Posterior cingulate gyrus (tissue), 11 donors: ENCODE results near the gene ATP6AP2.
A peak's percentile ranks its signal among the peaks of the same experiment; 100 is the strongest.

Experiments
- DNase-seq, 10 donors: peaks; one replicate each; pipeline versions ENCODE4 v3.0.0 to v3.0.0-alpha.2; 2020 to 2021; ENCODE audit warnings: mixed read lengths in 3 of 10
- intact Hi-C: fragments of 100-400 bp; cut with DNase I; formaldehyde crosslinking; loops from one replicate; pipeline ENCODE4 v1.15.1; 2023

The ATP6AP2 gene

DNA sequence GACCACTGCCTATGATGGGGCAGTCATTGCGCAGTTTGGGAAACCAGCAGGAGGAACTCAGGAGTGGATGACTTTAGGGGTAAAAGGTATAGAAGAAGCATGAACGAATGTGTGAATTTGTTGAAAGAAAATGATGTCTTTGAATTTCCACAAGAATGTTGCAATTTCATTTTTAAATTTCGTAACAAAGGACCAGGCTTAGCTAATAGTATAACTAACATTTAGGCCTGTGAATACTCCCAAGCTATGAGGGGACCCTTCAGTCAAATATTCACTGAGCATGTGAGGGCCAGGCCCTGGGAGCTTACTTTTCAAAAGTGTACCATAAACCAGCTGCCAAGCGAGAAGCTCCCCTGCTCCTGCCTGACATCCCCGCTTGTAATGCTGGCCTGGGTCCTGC is 47.7 kb downstream of the ATP6AP2 start:
- no peak for DNase-seq
- intact Hi-C loops: no loop called here

DNA sequence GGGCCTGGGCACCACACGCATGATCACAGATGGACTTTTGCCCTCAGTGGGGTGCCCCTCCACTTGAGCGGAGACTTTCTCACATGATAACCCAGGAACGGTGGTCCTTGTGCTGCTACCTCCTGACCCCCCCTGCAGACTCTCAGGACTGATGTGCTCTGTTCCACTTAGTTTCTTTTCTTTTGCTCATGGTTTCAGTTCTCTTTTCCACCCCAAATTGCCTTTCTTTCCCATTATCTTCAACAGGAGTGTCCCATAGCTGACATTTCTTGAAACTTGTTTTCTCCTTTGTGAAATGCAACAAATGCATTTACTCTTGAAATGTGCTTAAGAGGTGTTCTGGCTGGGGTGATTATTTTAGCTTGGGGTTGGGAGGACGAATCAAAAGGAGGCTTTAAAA is 51.4 kb downstream of the ATP6AP2 start:
- intact Hi-C loops: no loop called here

DNA sequence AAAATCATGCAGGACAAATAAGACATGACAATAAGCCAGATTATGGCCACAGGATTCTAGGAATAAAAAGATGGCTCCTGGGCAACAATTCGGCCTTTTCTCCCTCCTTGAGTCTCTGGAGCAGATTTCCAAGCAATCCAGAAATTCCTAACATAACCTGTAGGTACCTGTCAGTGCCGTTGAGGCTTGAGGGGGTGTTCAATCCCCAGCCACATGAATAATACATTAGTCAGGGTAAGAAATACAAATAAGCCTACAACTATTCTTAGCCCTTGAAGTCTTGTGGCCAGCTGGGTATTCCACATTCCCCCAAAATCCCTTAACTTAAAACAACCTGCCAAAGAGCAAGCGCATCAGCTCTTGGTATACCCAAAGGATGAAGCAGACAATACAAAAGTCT is 56.9 kb downstream of the ATP6AP2 start:
- intact Hi-C loops: no loop called here
- no peak for DNase-seq

More for the DNA sequence above, 51.4 kb downstream of the ATP6AP2 start:
- DNase-seq: no peak

DNA sequence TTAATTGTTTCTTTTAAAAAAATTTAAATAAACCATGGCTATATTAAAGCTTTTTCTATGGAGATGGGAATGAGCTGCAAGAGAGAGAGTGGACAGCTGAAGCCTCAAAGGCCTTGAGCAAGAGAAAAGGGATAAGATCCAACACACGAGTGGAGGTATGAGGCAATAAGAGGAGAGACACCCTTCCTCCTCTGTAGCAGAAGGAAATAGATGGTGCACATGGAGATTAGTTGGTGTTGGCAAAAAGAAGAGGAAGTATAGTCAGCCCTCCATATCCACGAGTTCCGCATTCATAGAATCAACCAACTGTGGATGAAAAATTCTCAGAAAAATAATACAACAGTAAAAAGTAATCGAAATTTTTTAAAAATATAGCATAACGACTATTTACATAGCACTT is 63.4 kb downstream of the ATP6AP2 start:
- DNase-seq: no peak
- intact Hi-C loops: loop anchor here (10.0 kb wide), 2 partner anchors 99 to 441 kb away; partner anchors contain the start of gene USP9X

DNA sequence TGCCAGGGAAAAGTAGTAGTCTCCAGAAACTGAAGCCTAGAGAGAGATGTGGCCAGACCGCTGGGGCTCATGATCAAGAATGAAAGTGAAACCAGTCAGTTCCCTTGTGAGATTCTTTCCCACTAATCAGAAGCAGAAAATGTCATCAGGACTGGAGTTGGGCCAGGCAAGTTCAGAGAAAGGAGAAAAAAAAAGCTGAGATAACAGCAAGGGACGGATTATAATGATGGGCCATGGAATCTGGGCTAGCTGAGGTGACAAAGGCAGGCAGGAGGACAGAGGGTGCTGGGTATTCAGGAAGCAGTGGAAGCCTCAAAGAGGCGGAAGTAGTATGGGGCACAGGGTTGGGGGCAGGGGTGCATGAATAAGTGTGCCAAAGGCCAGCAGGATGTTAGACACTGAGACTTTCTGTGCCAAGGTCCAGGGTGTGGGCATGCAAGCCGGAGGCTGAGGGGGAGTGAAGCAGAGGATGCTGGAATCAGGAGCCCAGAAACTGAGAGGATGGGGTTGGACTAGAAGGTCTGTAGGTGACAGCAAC is 64.1 kb downstream of the ATP6AP2 start:
- intact Hi-C loops: loop anchor here (10.0 kb wide), 2 partner anchors 100 to 440 kb away; partner anchors contain the start of gene USP9X
- DNase-seq: peak in 1 of 10 donors; percentile 10

DNA sequence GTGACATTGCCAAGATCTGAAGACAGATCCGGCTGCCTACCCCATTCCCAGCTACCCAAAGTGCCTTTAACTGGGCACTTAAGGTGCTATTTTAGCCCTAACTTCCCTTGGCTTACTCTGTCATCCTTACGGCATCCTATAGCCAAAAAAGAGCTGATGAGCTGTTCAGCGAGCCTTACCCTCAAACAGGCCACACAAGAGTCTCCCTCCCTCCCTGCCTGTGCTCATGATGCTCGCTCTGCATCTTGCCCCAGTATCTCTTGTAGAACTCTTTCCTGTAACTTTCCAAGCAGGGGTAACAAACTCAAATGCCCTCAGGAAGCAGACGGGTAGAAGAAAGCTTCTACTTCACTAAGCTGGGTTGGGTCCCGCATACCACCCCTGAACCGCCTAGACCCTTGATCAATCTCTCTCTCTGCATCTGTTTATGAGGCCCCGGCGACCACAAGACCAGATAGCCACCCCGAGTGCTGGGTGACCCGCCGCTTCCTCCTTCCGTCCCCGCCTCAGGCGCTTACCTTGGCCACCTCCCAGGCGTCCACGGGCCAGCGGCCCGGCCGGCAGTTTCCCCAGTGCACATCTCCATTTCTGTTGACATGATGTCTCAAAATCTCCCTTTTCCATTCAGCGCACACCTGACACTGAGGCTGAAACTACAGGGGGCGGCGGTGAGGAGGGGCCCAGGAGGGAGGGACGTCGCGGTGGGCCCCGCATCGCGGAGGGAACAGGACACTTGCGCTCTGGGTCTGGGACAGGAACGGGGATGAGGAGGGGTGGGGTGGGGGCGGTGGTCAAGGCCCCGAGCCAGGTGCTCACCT is 65.9 kb downstream of the ATP6AP2 start:
- intact Hi-C loops: loop anchor here (10.0 kb wide), 2 partner anchors 102 to 438 kb away; partner anchors contain the start of gene USP9X

DNA sequence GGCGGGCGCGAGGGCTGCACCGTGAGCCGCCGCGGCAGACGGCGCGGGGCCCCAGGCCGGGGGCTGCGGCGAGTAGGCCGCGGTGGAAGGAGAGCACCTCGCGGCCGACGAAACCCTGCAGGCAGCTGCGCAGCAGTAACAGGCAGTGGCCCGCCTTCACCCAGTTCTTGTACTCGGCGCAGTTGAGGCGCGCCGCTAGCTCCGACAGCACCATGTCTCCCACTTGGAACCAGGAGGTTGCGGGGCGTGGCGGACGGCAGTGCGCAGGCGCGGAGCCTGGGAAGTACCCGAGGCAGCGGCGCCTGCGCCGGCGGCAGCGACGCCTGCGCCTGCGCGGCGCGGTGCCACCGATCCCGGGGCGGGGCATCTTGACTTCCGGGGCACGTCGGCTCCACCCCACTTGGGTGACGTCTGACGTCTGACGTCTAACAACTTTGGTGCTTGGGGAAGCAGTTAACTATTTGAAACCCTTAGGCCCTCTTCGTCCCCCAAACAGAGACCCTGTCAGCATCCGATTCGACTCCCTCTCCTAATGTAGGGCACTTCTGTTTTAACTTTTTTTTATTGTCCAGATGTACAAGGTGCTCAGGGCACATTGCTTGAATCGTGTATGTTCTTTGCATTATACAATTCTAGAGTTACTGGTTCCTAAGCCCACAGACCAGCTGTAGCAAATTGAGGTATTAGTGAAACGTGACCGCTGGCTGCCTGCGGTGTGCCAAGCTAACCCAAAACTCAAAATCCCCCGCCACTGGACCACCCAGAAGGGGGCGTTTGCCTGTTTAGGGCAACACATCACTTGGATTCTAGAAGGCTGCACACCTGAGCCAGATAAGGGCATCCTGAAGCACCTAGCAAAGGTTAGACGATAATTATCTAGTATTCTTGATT is 66.8 kb downstream of the ATP6AP2 start, which contains the start of gene CXorf38:
TSS of gene CXorf38 (minus strand) at position 255 of the 891 bp plus-strand sequence. CDS start at position 214, 41 bp downstream.
- DNase-seq: peak; percentile 76 to 98 (median 82)
- intact Hi-C loops: loop anchor here (10.0 kb wide), 2 partner anchors 103 to 437 kb away; partner anchors contain the start of gene USP9X

More for the DNA sequence above, 65.9 kb downstream of the ATP6AP2 start:
- DNase-seq: peak in 5 of 10 donors; percentile 4 to 84 (median 71)

DNA sequence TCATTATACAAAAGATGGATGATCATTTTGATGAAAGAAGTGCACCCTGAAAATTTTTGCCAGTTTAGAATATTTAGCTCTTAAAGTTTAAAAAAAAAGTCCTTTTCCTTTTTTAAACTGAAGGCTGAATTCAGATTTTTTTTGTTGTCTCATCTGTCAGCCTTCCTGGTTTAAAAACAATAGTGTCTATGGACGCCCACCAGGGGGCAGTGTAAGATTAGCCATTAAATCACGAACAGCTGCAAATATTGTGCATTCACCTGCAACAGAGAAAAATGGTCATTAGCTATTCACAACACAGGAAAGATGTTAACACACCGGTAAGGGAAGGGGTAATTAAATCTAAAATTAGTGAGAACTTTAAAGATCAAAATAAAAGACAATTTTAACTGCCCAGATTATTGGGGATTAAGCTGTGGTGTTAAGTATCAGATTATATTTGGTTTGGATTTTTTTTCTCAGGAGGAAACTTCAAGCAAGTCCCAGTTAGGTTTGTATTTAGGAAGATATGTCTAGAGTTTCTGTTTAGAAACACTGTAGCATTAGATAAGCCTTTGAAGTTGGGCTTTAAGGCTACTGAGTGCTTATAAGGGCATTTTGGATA is 71.0 kb downstream of the ATP6AP2 start:
- DNase-seq: peak in 8 of 10 donors; percentile 26 to 89 (median 58)
- intact Hi-C loops: loop anchor here (2.0 to 5.0 kb wide), 3 partner anchors 143 to 601 kb away; no protein-coding TSS in a partner anchor

DNA sequence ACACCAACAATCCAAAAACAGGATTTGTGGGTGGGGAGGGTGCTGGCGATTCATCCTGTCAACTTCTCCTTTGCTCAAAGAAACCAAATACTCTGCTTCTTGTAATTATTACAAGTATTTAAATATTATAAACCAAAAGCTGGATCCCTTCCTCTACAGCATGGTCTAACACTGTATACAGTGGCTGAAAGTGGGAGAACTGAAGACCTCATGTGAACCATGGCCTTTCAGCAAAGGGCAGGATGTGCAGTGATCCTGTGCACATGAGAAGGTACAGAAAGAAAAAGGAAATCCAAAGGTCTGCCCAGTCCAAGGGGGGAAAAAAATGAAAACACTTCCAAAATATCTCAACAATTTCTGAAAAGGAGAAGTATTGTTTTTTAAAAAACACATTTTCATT is 71.9 kb downstream of the ATP6AP2 start:
- no peak for DNase-seq
- intact Hi-C loops: loop anchor here (2.0 to 5.0 kb wide), 2 partner anchors 465 to 600 kb away; no protein-coding TSS in a partner anchor

DNA sequence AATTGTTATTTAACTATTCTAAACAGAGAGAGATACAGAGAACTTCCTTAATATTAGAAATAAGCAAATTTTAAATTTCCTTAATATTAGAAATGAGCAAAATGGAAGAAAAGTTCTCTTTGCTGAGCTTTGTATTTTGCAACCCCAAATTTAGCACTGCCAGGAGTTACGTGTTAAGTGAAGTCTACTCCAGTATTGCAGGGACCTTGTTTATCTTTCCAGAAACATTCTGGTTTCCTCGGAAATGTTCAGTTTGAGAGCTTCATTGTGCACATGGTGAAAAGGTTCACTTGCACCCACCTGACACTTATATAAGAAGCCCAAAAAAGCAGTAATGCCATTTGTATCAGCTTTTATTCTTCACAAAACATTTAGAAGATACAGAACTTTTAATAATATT is 72.8 kb downstream of the ATP6AP2 start:
- no peak for DNase-seq
- intact Hi-C loops: loop anchor here (2.0 to 5.0 kb wide), 2 partner anchors 464 to 599 kb away; no protein-coding TSS in a partner anchor
